K562 (cell line): Measurements from ENCODE around the gene CPED1. TPM values are rescaled to one million over a fixed set of nuclear protein-coding genes. Genes with fewer than 3 reads are reported as not detected.

Experiments used
- ATAC-seq: fragments of 200-7000 bp; cut with Tn5 transposase; 3 replicates; pipeline ENCODE4 v1.9.1; 2020; ENCODE audit warnings: moderate library complexity
- BruUV-seq: library from RNA; stranded (reverse); fragments of 400-500 nt; replicated peaks from 2 replicates; lab custom pipeline; 2021; lab: Mats Ljungman, UMichigan
- CTCF ChIA-PET: fragments of 300-600 bp; formaldehyde crosslinking; extraction: SDS; loops from one replicate; lab custom pipeline; 2021; ENCODE audit warnings: low intra/inter-chr PET ratio; lab: Yijun Ruan, JAX
- POLR2A ChIA-PET: fragments of 300-600, 350-650 bp; sonication (Branson Sonifier 250); formaldehyde crosslinking; extraction: SDS; loops from one replicate; lab custom pipeline; 2021; ENCODE audit warnings: antibody characterized with exemption, inconsistent platforms; lab: Yijun Ruan, JAX
- DNase-seq, 4 experiments: peaks; one replicate each; pipeline versions ENCODE4 v3.0.0 to v3.0.0-alpha.2; 2011 to 2018; ENCODE audit warnings: low spot score in 3 of 4, mixed read lengths in 3 of 4; ENCODE audit errors: extremely low read depth in 1 of 4
- FAIRE-seq: peaks from 2 replicates; lab custom pipeline; 2011; peaks lifted over from hg19 to GRCh38; lab: Jason Lieb, UNC
- H2AFZ ChIP-seq: 2 replicates; pipeline ENCODE4 v1.6.0; 2011; ENCODE audit warnings: low read depth, low read length, control low read depth, inconsistent platforms
- H3K27ac ChIP-seq: fragments of 200-600 bp; 3 replicates; pipeline ENCODE4 v1.8.0; 2011; ENCODE audit warnings: low read depth, mild to moderate bottlenecking, control low read depth, inconsistent platforms, low read length, moderate library complexity, mixed read lengths; ENCODE audit errors: extremely low read depth
- H3K27me3 ChIP-seq, 2 experiments: fragments of 300-600 bp in 1 of 2; 2 replicates in 1 of 2; 3 replicates in 1 of 2; pipeline versions ENCODE4 v1.6.0 to v1.8.0; 2011; ENCODE audit warnings: inconsistent platforms in 2 of 2, low read length in 2 of 2, mild to moderate bottlenecking in 1 of 2, mixed read lengths in 1 of 2, moderate library complexity in 1 of 2; ENCODE audit not compliant: control insufficient read depth in 2 of 2, insufficient read depth in 2 of 2
- H3K36me3 ChIP-seq: fragments of 300-600 bp; 3 replicates; pipeline ENCODE4 v1.8.0; 2011; ENCODE audit warnings: mild to moderate bottlenecking, low read length, inconsistent platforms; ENCODE audit not compliant: control insufficient read depth, insufficient read depth
- H3K4me1 ChIP-seq, 2 experiments: fragments of 200-600 bp in 1 of 2; replicated peaks in 1 of 2; 2 replicates in 1 of 2; 3 replicates in 1 of 2; pipeline versions ENCODE4 v1.5.1 to v1.8.0; 2011; ENCODE audit warnings: inconsistent platforms in 2 of 2, low read length in 2 of 2, mild to moderate bottlenecking in 1 of 2, mixed read lengths in 1 of 2, moderate library complexity in 1 of 2; ENCODE audit not compliant: control insufficient read depth in 2 of 2, insufficient read depth in 2 of 2
- H3K4me2 ChIP-seq: 2 replicates; pipeline ENCODE4 v1.6.1; 2011; ENCODE audit warnings: low read length, control low read depth, inconsistent platforms, mixed read lengths; ENCODE audit not compliant: insufficient read depth
- H3K4me3 ChIP-seq: fragments of 200-600 bp; sonication (generic), shearing (Covaris generic); 2 replicates; pipeline ENCODE4 v1.5.1; 2016; ENCODE audit warnings: control low read depth, inconsistent platforms
- H3K79me2 ChIP-seq: fragments of 200-600 bp; 3 replicates; pipeline ENCODE4 v1.8.0; 2011; ENCODE audit warnings: low read length, inconsistent platforms; ENCODE audit not compliant: control insufficient read depth, insufficient read depth
- H3K9ac ChIP-seq, 2 experiments: 2 replicates each; pipeline versions ENCODE4 v1.6.0 to v1.6.1; 2011; ENCODE audit warnings: low read depth in 2 of 2, low read length in 2 of 2, control low read depth in 1 of 2, inconsistent platforms in 1 of 2, mild to moderate bottlenecking in 1 of 2, mixed read lengths in 1 of 2; ENCODE audit not compliant: insufficient read depth in 1 of 2
- H3K9me1 ChIP-seq: one replicate; pipeline ENCODE4 v1.6.0; 2011; ENCODE audit warnings: inconsistent platforms, mild to moderate bottlenecking, low read length, moderate library complexity; ENCODE audit not compliant: control insufficient read depth, insufficient read depth
- H3K9me3 ChIP-seq: replicated peaks from 2 replicates; pipeline ENCODE4 v1.5.1; 2011; ENCODE audit warnings: low read depth, low read length, inconsistent platforms; ENCODE audit not compliant: control insufficient read depth, insufficient read depth
- H4K20me1 ChIP-seq: replicated peaks from 2 replicates; pipeline ENCODE4 v1.6.1; 2011; ENCODE audit warnings: low read length, inconsistent platforms, mixed read lengths; ENCODE audit not compliant: control insufficient read depth, insufficient read depth
- CHD2 ChIP-seq: IDR thresholded peaks from 2 replicates; pipeline ENCODE4 v1.6.1; 2011; ENCODE audit warnings: low read depth, low read length
- COPS2 ChIP-seq: fragments of 450-650 bp; conservative IDR thresholded peaks from 2 replicates; pipeline ENCODE4 v1.6.1; 2016; ENCODE audit warnings: mild to moderate bottlenecking, moderate library complexity
- FOXM1 ChIP-seq, 2 experiments: fragments of 450-650 bp in 1 of 2; sonication (generic) in 1 of 2; formaldehyde crosslinking in 1 of 2; IDR thresholded peaks; 2 replicates each; pipeline versions ENCODE4 v1.6.1 to v1.9.0; 2017 to 2022; ENCODE audit warnings: low read depth in 2 of 2, mild to moderate bottlenecking in 2 of 2, missing genetic modification reagents in 1 of 2, moderate library complexity in 1 of 2
- IRF2 ChIP-seq: sonication (generic); formaldehyde crosslinking; IDR thresholded peaks from 2 replicates; pipeline ENCODE4 v1.8.1; 2022; ENCODE audit warnings: mild to moderate bottlenecking, missing genetic modification reagents
- NFATC3 ChIP-seq: fragments of 450-650 bp; IDR thresholded peaks from 2 replicates; pipeline ENCODE4 v1.6.1; 2017; ENCODE audit warnings: mild to moderate bottlenecking
- ZNF239 ChIP-seq: fragments of 250-450 bp; sonication (Bioruptor Pico); IDR thresholded peaks from 2 replicates; pipeline ENCODE4 v1.4.0; 2020; ENCODE audit warnings: mild to moderate bottlenecking
- ZNF347 ChIP-seq: fragments of 450-650 bp; formaldehyde crosslinking; IDR thresholded peaks from 2 replicates; pipeline ENCODE4 v1.4.0; 2020; ENCODE audit warnings: low read depth, mild to moderate bottlenecking, moderate library complexity
- WGBS: fragments of 100-300 bp; shearing (Covaris generic); methylation state at CpG from one replicate; pipeline ENCODE4 v1.1.6; 2016; ENCODE audit warnings: low coverage, mixed read lengths; ENCODE audit not compliant: insufficient coverage; ENCODE audit errors: missing lambda C conversion rate; 5-methylcytosine and 5-hydroxymethylcytosine counted together
- in situ Hi-C: fragments of 300-500 bp; cut with MboI; formaldehyde crosslinking; loops from 4 replicates; pipeline ENCODE4 v1.15.0; 2018; ENCODE audit warnings: inconsistent platforms, mixed read lengths
- intact Hi-C: fragments of 100-400 bp; cut with micrococcal nuclease; formaldehyde crosslinking; loops from 2 replicates; pipeline ENCODE4 v1.14.2; 2022
- polyA plus RNA-seq, 8 experiments: library from polyadenylated mRNA; depleted of rRNA in 4 of 8; stranded (reverse) in 5 of 8; unstranded in 3 of 8; fragments of >200 nt; fragmentation: Nextera tagmentation in 2 of 8; fragmentation: Illumina TruSeq in 1 of 8; extraction: Ambion mirVana in 2 of 8; extraction: Trizol in 1 of 8; gene quantifications; 2 replicates each; pipeline versions ENCODE4 v1.2.1 to v1.2.3, GENCODE V29; 2011 to 2014; ENCODE audit warnings: inconsistent platforms in 1 of 8, missing spikeins in 1 of 8
- total RNA-seq, 7 experiments: library from RNA; depleted of rRNA in 6 of 7; stranded (reverse); fragments of >200 nt in 6 of 7; fragmentation: Illumina TruSeq in 2 of 7; extraction: Trizol in 2 of 7; gene quantifications; 2 replicates each; pipeline versions ENCODE4 v1.2.1 to v1.2.3, GENCODE V29; 2011 to 2021; ENCODE audit warnings: low replicate concordance in 1 of 7
- TF ChIP-seq, protein P1 (sequence below), 3 experiments: fragments of 200-800 bp in 1 of 3; fragments of 250-450 bp in 1 of 3; fragments of 450-650 bp in 1 of 3; sonication (Bioruptor Pico) in 1 of 3; sonication (Bioruptor generic) in 1 of 3; formaldehyde crosslinking in 1 of 3; IDR thresholded peaks; 2 replicates each; pipeline versions ENCODE4 v1.6.1 to v1.8.0; 2016 to 2022; ENCODE audit warnings: mild to moderate bottlenecking in 2 of 3, missing genetic modification characterization in 2 of 3, missing compliant biosample characterization in 1 of 3, moderate library complexity in 1 of 3
- TF ChIP-seq, protein P2 (sequence below), 2 experiments: fragments of 200-800 bp in 1 of 2; sonication (Bioruptor generic) in 1 of 2; sonication (generic) in 1 of 2; formaldehyde crosslinking in 1 of 2; IDR thresholded peaks in 1 of 2; conservative IDR thresholded peaks in 1 of 2; 2 replicates each; pipeline versions ENCODE4 v1.5.0 to v1.6.1; 2016 to 2020; ENCODE audit warnings: missing compliant biosample characterization in 1 of 2, missing genetic modification characterization in 1 of 2, missing genetic modification reagents in 1 of 2
- TF ChIP-seq, protein P3 (sequence below): fragments of 450-650 bp; IDR thresholded peaks from 2 replicates; pipeline ENCODE4 v1.6.1; 2016
- TF ChIP-seq, protein P4 (sequence below), 2 experiments: IDR thresholded peaks in 1 of 2; conservative IDR thresholded peaks in 1 of 2; 2 replicates each; pipeline ENCODE4 v1.6.1; 2016; ENCODE audit warnings: low read depth in 2 of 2, mild to moderate bottlenecking in 1 of 2, missing compliant biosample characterization in 1 of 2, missing genetic modification characterization in 1 of 2, moderate library complexity in 1 of 2

Gene CPED1
- total and polyA plus RNA-seq, 9 of the 15 experiments (the other 6 are each of a cell fraction or from before 2014, with no cell fraction given), result 195 to 393 (median 290) TPM

DNA sequence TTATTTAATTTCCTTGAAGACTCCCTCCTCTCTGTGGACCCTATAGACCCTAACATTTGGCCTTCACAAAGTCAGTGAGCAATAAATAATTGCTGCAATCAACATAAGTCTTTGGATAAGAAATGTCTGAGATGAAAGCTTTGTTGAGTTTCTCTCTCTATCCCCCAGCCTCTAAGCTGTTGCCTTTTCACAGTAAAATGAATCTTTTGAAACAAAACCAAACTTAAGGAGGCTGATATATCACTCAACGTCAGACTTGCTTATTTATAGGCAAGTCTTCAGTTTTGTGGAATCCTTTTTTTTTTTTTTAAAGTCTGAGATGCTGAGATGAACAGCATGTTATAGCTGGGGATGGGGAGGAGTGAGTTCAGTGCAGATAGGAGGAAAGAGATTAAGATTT, 10.0 kb downstream of the CPED1 start:
- H3K4me2 ChIP-seq, result peak overlapping the region; percentile 76
- H3K27me3 ChIP-seq, result no peaks in the 10 kb centered on the region
- peak overlapping the region in 1 of 2 experiments; percentile 62; a peak in 2 of 4 replicates for H3K9ac ChIP-seq
- no peaks in the 10 kb centered on the region for H4K20me1 ChIP-seq
- H3K9me1 ChIP-seq, result no peaks in the 10 kb centered on the region
- WGBS, result 5% methylated on average over 1 of the region's 1 CpG
- peaks cover 100% of the 10 kb centered on the region for H3K79me2 ChIP-seq
- intact Hi-C loops, result no loop called here
- BruUV-seq, result no TSS peak
- ChIA-PET POLR2A (interaction anchor here (0.6 to 6.3 kb wide), 10 partner anchors 8 to 181 kb away, joined by 3 to 56 read pairs (median 4); partner anchors contain the start of gene CPED1), CTCF (no interaction called here)
- no peaks in the 10 kb centered on the region for H3K9me3 ChIP-seq
- no peak for DNase-seq
- in situ Hi-C loops, result loop anchor here (5.0 kb wide), 1 partner anchor 79 kb away; no protein-coding TSS in a partner anchor
- FAIRE-seq, result no peak
- H3K4me3 ChIP-seq, result peak overlapping the region; percentile 7; the same call in 1 of the 2 replicates
- H3K36me3 ChIP-seq, result peaks cover 94% of the 10 kb centered on the region
- no peak; the same call in 2 of the 3 replicates for ATAC-seq
- peaks cover 23 to 65% of the 10 kb centered on the region in 2 experiments for H3K4me1 ChIP-seq
- H3K27ac ChIP-seq, result peak overlapping the region; percentile 65
- no peak overlapping the region for H2AFZ ChIP-seq
- no peak for TF ChIP-seq NFATC3
- TF ChIP-seq FOXM1 (IDR thresholded peaks at IDR 0.05; ENCODE audit: low read depth), result no peak
- no peak for TF ChIP-seq FOXM1 (CRISPR knock-in tag; IDR thresholded peaks at IDR 0.05; ENCODE audit: low read depth)
- TF ChIP-seq ZNF239 (CRISPR knock-in tag), result no peak
- TF ChIP-seq, protein P1, sequence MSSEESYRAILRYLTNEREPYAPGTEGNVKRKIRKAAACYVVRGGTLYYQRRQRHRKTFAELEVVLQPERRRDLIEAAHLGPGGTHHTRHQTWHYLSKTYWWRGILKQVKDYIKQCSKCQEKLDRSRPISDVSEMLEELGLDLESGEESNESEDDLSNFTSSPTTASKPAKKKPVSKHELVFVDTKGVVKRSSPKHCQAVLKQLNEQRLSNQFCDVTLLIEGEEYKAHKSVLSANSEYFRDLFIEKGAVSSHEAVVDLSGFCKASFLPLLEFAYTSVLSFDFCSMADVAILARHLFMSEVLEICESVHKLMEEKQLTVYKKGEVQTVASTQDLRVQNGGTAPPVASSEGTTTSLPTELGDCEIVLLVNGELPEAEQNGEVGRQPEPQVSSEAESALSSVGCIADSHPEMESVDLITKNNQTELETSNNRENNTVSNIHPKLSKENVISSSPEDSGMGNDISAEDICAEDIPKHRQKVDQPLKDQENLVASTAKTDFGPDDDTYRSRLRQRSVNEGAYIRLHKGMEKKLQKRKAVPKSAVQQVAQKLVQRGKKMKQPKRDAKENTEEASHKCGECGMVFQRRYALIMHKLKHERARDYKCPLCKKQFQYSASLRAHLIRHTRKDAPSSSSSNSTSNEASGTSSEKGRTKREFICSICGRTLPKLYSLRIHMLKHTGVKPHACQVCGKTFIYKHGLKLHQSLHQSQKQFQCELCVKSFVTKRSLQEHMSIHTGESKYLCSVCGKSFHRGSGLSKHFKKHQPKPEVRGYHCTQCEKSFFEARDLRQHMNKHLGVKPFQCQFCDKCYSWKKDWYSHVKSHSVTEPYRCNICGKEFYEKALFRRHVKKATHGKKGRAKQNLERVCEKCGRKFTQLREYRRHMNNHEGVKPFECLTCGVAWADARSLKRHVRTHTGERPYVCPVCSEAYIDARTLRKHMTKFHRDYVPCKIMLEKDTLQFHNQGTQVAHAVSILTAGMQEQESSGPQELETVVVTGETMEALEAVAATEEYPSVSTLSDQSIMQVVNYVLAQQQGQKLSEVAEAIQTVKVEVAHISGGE (CRISPR knock-in tag; IDR thresholded peaks at IDR 0.05), result no peak
- TF ChIP-seq IRF2 (CRISPR knock-in tag), result no peak
- no peak for TF ChIP-seq ZNF347 (CRISPR knock-in tag)
- TF ChIP-seq, protein P2, sequence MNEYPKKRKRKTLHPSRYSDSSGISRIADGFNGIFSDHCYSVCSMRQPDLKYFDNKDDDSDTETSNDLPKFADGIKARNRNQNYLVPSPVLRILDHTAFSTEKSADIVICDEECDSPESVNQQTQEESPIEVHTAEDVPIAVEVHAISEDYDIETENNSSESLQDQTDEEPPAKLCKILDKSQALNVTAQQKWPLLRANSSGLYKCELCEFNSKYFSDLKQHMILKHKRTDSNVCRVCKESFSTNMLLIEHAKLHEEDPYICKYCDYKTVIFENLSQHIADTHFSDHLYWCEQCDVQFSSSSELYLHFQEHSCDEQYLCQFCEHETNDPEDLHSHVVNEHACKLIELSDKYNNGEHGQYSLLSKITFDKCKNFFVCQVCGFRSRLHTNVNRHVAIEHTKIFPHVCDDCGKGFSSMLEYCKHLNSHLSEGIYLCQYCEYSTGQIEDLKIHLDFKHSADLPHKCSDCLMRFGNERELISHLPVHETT (CRISPR knock-in tag; conservative IDR thresholded peaks at IDR 0.05 in 1 of 2, IDR thresholded peaks at IDR 0.05 in 1 of 2), result 0 out of 4 replicates have a peak, but pooled peaks of 1 of the 2 experiments have one; percentile 33
- no peak for TF ChIP-seq CHD2
- TF ChIP-seq, protein P3, sequence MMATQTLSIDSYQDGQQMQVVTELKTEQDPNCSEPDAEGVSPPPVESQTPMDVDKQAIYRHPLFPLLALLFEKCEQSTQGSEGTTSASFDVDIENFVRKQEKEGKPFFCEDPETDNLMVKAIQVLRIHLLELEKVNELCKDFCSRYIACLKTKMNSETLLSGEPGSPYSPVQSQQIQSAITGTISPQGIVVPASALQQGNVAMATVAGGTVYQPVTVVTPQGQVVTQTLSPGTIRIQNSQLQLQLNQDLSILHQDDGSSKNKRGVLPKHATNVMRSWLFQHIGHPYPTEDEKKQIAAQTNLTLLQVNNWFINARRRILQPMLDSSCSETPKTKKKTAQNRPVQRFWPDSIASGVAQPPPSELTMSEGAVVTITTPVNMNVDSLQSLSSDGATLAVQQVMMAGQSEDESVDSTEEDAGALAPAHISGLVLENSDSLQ, result peak; percentile 65
- TF ChIP-seq COPS2, result no peak
- TF ChIP-seq, protein P4, sequence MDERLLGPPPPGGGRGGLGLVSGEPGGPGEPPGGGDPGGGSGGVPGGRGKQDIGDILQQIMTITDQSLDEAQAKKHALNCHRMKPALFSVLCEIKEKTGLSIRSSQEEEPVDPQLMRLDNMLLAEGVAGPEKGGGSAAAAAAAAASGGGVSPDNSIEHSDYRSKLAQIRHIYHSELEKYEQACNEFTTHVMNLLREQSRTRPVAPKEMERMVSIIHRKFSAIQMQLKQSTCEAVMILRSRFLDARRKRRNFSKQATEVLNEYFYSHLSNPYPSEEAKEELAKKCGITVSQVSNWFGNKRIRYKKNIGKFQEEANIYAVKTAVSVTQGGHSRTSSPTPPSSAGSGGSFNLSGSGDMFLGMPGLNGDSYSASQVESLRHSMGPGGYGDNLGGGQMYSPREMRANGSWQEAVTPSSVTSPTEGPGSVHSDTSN (CRISPR knock-in tag; IDR thresholded peaks at IDR 0.05; ENCODE audit: low read depth), result no peak
- TF ChIP-seq, protein P4 (tag; conservative IDR thresholded peaks at IDR 0.05; ENCODE audit: low read depth), result peak; percentile 37
